Ishikawa (cell line): ENCODE data around the gene ZFYVE9.

Experiments used
- CEBPB ChIP-seq: IDR thresholded peaks from 2 replicates; pipeline ENCODE4 v1.6.1; 2012
- CREB1 ChIP-seq: IDR thresholded peaks from 2 replicates; pipeline ENCODE4 v1.6.1; 2012; ENCODE audit warnings: low read depth
- EP300 ChIP-seq: IDR thresholded peaks from 2 replicates; pipeline ENCODE4 v1.6.1; 2012; ENCODE audit warnings: borderline replicate concordance
- FOXM1 ChIP-seq: IDR thresholded peaks from 2 replicates; pipeline ENCODE4 v1.6.1; 2012; ENCODE audit warnings: low read depth, borderline replicate concordance
- MAX ChIP-seq: IDR thresholded peaks from 2 replicates; pipeline ENCODE4 v1.6.1; 2012
- RAD21 ChIP-seq: IDR thresholded peaks from 2 replicates; pipeline ENCODE4 v1.6.1; 2012; ENCODE audit warnings: low read depth
- REST ChIP-seq: IDR thresholded peaks from 2 replicates; pipeline ENCODE4 v1.6.1; 2012; ENCODE audit warnings: low read depth, mild to moderate bottlenecking
- TAF1 ChIP-seq: IDR thresholded peaks from 2 replicates; pipeline ENCODE4 v1.6.1; 2012; ENCODE audit warnings: low read depth, mild to moderate bottlenecking
- TCF12 ChIP-seq: IDR thresholded peaks from 2 replicates; pipeline ENCODE4 v1.6.1; 2012; ENCODE audit warnings: low read depth
- YY1 ChIP-seq: IDR thresholded peaks from 2 replicates; pipeline ENCODE4 v1.6.1; 2012; ENCODE audit warnings: low read depth

- TF ChIP-seq CREB1, result no peak
- TF ChIP-seq TAF1, result no peak
- no peak for TF ChIP-seq CEBPB
- TF ChIP-seq MAX, result no peak
- TF ChIP-seq EP300, result no peak
- no peak for TF ChIP-seq REST
- TF ChIP-seq TCF12, result no peak
- TF ChIP-seq YY1, result no peak
- no peak for TF ChIP-seq RAD21
- TF ChIP-seq FOXM1, result no peak
Measured at GRCh38 chr1:52352690-52353089, 210.8 kb downstream of the ZFYVE9 start.
